Peyer's patch (tissue), 4 donors: ENCODE results near the gene ZNF215.

Experiments
- CTCF ChIP-seq, 6 experiments: fragments of 450-650 bp in 4 of 6; fragments of 200-600 bp in 2 of 6; sonication (generic) in 1 of 6; IDR thresholded peaks; one replicate each; pipeline ENCODE4 v1.5.1; 2017 to 2019; ENCODE audit warnings: antibody characterized with exemption in 6 of 6, mild to moderate bottlenecking in 3 of 6, moderate library complexity in 1 of 6
- POLR2A ChIP-seq, 2 donors: fragments of 450-650 bp; IDR thresholded peaks; one replicate each; pipeline ENCODE4 v1.5.1; 2017; ENCODE audit warnings: antibody characterized with exemption in 2 of 2, mild to moderate bottlenecking in 2 of 2, moderate library complexity in 2 of 2

DNA sequence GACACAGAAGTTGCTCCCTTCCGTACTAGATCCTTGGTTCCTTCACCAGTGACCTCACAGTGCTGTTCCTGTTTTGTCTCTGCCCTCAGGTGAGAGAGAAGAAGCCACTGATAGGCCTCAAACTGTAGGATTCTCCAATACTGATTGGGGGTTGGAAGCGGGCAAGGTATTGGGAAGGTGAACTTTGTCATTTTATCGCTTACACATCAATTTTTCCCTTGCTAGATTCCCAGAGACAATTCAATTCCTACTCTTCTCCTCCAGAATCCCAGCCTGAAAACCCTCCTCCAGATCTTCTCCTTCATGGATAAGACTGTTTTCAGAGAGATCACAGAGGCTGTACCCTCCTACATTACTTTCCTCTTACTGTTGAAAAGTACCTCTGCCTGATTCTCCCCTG lies 14.8 kb upstream of the ZNF215 start:
- no peak for TF ChIP-seq CTCF (IDR thresholded peaks at IDR 0.05)
- TF ChIP-seq POLR2A (IDR thresholded peaks at IDR 0.05) = no peak
